ENCODE measurements around the gene LIPT2.

LIPT2 gene

DNA sequence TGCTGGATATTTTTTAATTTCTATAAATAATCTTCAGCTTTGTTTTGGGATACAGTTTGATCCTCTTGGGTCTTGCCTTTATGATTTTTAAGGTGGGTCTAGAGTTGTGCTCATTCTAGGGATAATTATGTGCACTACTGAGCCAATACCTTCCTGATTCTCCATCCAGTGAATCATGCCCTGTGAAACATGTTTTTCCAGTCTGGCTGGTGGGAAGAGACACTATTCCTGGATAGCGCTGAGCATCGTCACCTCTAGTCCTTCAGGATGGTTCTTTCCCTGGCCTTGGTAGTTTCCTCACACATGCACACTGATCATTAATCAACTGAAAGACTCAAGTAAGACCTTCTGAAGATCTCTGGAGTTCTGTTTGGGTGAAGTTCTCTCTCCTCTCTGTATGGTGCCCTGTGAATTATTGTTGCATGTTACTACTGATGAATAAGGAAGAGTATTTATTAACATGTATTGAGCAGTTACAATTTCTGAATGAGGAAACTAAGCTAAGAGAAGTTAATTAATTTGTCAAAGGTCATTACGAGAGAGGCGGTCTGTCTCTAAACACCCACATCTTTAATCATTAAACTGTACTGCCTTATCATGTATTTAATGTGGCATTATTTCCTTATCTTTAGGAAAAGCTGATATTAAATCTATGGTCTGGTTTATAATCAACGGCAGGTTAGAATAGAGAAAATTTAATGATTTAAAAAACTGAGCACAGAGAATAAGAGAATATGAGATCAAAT, 39.1 kb upstream of the LIPT2 start:
- Histone ChIP-seq H3K27ac (ENCODE audit: low read depth, low read length) (peak overlapping the region; percentile 100), H2BK5ac (ENCODE audit: low read depth, low read length, poor library complexity) (no peak overlapping the region), H2BK12ac (ENCODE audit: low read length) (no peak overlapping the region), H3K36me3 (ENCODE audit: control insufficient read depth in 1 of 2, insufficient read depth in 2 of 2, low read length in 2 of 2) (peaks cover 0 to 1% of the 10 kb centered on the region in 2 experiments), H3K79me2 (ENCODE audit: control insufficient read depth, insufficient read depth, low read length, poor library complexity) (peaks cover 2% of the 10 kb centered on the region), H2AFZ (ENCODE audit: insufficient read depth, low read length, poor library complexity) (no peak overlapping the region), H3K4me3 (ENCODE audit: low read depth, low read length) (no peak overlapping the region), H3K18ac (ENCODE audit: low read length) (no peak overlapping the region), H3K79me1 (ENCODE audit: low read length) (peaks cover 29% of the 10 kb centered on the region), H2AK5ac (ENCODE audit: low read length) (no peak overlapping the region), H4K8ac (ENCODE audit: low read depth, low read length) (no peak overlapping the region), H3K4me2 (ENCODE audit: low read length) (no peak overlapping the region), H3K4me1 (ENCODE audit: control insufficient read depth in 1 of 2, insufficient read depth in 2 of 2, low read length in 2 of 2) (peaks cover 9 to 20% of the 10 kb centered on the region in 2 experiments), H2BK120ac (ENCODE audit: insufficient read depth, low read length, poor library complexity) (no peak overlapping the region), H3K9ac (ENCODE audit: low read length) (no peak overlapping the region), H3K4ac (ENCODE audit: low read depth, low read length) (no peak overlapping the region), H3K14ac (ENCODE audit: low read length) (no peak overlapping the region), H4K12ac (ENCODE audit: low read depth, low read length) (no peak overlapping the region), H3K27me3 (ENCODE audit: insufficient read depth, low read length) (no peaks in the 10 kb centered on the region), H4K91ac (ENCODE audit: low read depth, low read length) (no peak overlapping the region), H3K9me3 (ENCODE audit: insufficient read depth, low read depth, low read length) (no peaks in the 10 kb centered on the region), H3K23ac (ENCODE audit: low read length) (no peak overlapping the region)
- WGBS (ENCODE audit: extremely low coverage, insufficient coverage, insufficient read length): no CpG with 5 or more reads among the region's 5 CpGs
- DNase-seq: peak; percentile 93 to 97

DNA sequence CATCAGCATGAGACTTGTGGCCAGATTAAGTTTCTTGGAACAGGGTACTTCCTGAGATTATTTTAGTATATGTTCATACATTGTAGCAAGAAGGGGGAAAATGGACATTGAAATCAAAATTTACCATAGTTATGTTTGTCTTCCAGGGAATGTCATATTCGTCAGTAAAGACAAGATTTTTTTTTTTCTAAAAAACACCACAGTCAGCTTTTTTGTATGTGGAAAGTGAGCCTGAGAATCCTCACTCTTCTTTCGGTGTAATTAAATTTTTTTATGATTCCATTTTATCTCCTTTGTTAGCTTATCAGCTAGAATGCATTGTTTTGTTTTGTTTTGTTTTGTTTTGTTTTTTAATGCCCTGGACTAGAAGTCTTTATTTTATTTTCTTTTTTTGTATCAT, 31.5 kb upstream of the LIPT2 start:
- Histone ChIP-seq H2AFZ (ENCODE audit: insufficient read depth, low read length, poor library complexity) (no peak overlapping the region), H3K4me2 (ENCODE audit: low read length) (no peak overlapping the region), H2BK12ac (ENCODE audit: low read length) (no peak overlapping the region), H3K4me3 (ENCODE audit: low read depth, low read length) (no peak overlapping the region), H3K79me2 (ENCODE audit: control insufficient read depth, insufficient read depth, low read length, poor library complexity) (peaks cover 1% of the 10 kb centered on the region), H3K27ac (ENCODE audit: low read depth, low read length) (no peak overlapping the region), H3K23ac (ENCODE audit: low read length) (no peak overlapping the region), H4K8ac (ENCODE audit: low read depth, low read length) (no peak overlapping the region), H3K4ac (ENCODE audit: low read depth, low read length) (no peak overlapping the region), H3K9ac (ENCODE audit: low read length) (no peak overlapping the region), H2BK120ac (ENCODE audit: insufficient read depth, low read length, poor library complexity) (no peak overlapping the region), H3K27me3 (ENCODE audit: insufficient read depth, low read length) (no peaks in the 10 kb centered on the region), H3K36me3 (ENCODE audit: control insufficient read depth in 1 of 2, insufficient read depth in 2 of 2, low read length in 2 of 2) (no peaks in the 10 kb centered on the region), H3K9me3 (ENCODE audit: insufficient read depth, low read depth, low read length) (no peaks in the 10 kb centered on the region), H3K18ac (ENCODE audit: low read length) (no peak overlapping the region), H4K91ac (ENCODE audit: low read depth, low read length) (no peak overlapping the region), H3K79me1 (ENCODE audit: low read length) (peaks cover 5% of the 10 kb centered on the region), H4K12ac (ENCODE audit: low read depth, low read length) (no peak overlapping the region), H3K14ac (ENCODE audit: low read length) (no peak overlapping the region), H2BK5ac (ENCODE audit: low read depth, low read length, poor library complexity) (no peak overlapping the region), H3K4me1 (ENCODE audit: control insufficient read depth in 1 of 2, insufficient read depth in 2 of 2, low read length in 2 of 2) (peaks cover 4% of the 10 kb centered on the region in 2 experiments), H2AK5ac (ENCODE audit: low read length) (no peak overlapping the region)
- WGBS (ENCODE audit: extremely low coverage, insufficient coverage, insufficient read length): no CpG with 5 or more reads among the region's 2 CpGs
- no peak for DNase-seq

DNA sequence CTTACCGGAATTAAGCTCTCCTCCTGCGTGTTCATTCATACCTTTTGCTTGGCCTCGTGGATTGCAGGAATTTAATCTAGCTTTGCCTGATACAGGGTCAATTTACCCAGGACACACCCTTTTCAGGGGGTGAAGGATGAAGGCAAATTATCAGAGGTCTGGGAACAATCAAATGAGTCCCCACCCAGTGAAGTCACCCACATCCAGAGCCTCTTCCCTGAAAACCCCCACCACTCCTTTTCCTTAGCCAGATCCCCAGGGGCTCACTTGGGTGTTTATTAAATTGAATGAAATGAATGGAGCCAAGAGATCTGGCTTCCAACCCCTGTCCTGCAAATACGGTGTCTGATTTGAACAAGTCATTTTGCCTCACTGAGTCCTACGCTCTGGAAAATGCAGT, 31.0 kb upstream of the LIPT2 start:
- Histone ChIP-seq H3K79me1 (ENCODE audit: low read length) (peaks cover 7% of the 10 kb centered on the region), H2BK12ac (ENCODE audit: low read length) (no peak overlapping the region), H4K91ac (ENCODE audit: low read depth, low read length) (no peak overlapping the region), H3K4me1 (ENCODE audit: control insufficient read depth in 1 of 2, insufficient read depth in 2 of 2, low read length in 2 of 2) (peaks cover 6 to 8% of the 10 kb centered on the region in 2 experiments), H3K18ac (ENCODE audit: low read length) (no peak overlapping the region), H2AK5ac (ENCODE audit: low read length) (no peak overlapping the region), H3K27me3 (ENCODE audit: insufficient read depth, low read length) (no peaks in the 10 kb centered on the region), H3K4me2 (ENCODE audit: low read length) (peak overlapping the region; percentile 14), H3K9ac (ENCODE audit: low read length) (no peak overlapping the region), H3K4ac (ENCODE audit: low read depth, low read length) (no peak overlapping the region), H3K79me2 (ENCODE audit: control insufficient read depth, insufficient read depth, low read length, poor library complexity) (peaks cover 2% of the 10 kb centered on the region), H3K23ac (ENCODE audit: low read length) (no peak overlapping the region), H3K27ac (ENCODE audit: low read depth, low read length) (no peak overlapping the region), H3K14ac (ENCODE audit: low read length) (no peak overlapping the region), H3K9me3 (ENCODE audit: insufficient read depth, low read depth, low read length) (no peaks in the 10 kb centered on the region), H2AFZ (ENCODE audit: insufficient read depth, low read length, poor library complexity) (no peak overlapping the region), H3K4me3 (ENCODE audit: low read depth, low read length) (no peak overlapping the region), H2BK5ac (ENCODE audit: low read depth, low read length, poor library complexity) (no peak overlapping the region), H4K12ac (ENCODE audit: low read depth, low read length) (no peak overlapping the region), H3K36me3 (ENCODE audit: control insufficient read depth in 1 of 2, insufficient read depth in 2 of 2, low read length in 2 of 2) (no peaks in the 10 kb centered on the region), H4K8ac (ENCODE audit: low read depth, low read length) (no peak overlapping the region), H2BK120ac (ENCODE audit: insufficient read depth, low read length, poor library complexity) (no peak overlapping the region)
- WGBS (ENCODE audit: extremely low coverage, insufficient coverage, insufficient read length): no CpG with 5 or more reads among the region's 5 CpGs
- DNase-seq: no peak

DNA sequence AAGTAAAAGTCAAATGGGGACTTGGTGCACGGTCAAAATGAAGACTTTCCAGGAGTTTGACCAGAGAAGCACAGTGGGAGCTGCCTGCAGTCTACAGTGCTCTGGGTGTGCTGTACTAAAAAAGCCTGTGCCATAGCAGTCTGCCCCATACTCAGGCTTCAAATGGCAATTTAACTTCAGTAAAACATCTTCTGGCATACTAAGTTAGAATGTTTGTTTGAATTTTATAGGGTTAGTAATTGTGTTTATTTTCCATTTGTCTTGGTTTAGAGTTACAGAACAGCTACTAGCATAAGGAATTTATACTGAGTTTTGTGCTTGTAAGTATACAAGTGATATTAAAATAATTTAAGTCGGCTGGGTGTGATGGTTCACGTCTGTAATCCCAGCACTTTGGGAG, 29.3 kb upstream of the LIPT2 start:
- no peak overlapping the region for H4K91ac ChIP-seq (ENCODE audit: low read depth, low read length)
- H3K36me3 ChIP-seq (ENCODE audit: control insufficient read depth in 1 of 2, insufficient read depth in 2 of 2, low read length in 2 of 2): no peaks in the 10 kb centered on the region
- H2AFZ ChIP-seq (ENCODE audit: insufficient read depth, low read length, poor library complexity): no peak overlapping the region
- no peak overlapping the region for H2BK5ac ChIP-seq (ENCODE audit: low read depth, low read length, poor library complexity)
- no peak overlapping the region for H2AK5ac ChIP-seq (ENCODE audit: low read length)
- H3K14ac ChIP-seq (ENCODE audit: low read length): no peak overlapping the region
- H3K79me2 ChIP-seq (ENCODE audit: control insufficient read depth, insufficient read depth, low read length, poor library complexity): peaks cover 2% of the 10 kb centered on the region
- no peak overlapping the region for H4K8ac ChIP-seq (ENCODE audit: low read depth, low read length)
- H3K9ac ChIP-seq (ENCODE audit: low read length): no peak overlapping the region
- H3K27ac ChIP-seq (ENCODE audit: low read depth, low read length): no peak overlapping the region
- H4K12ac ChIP-seq (ENCODE audit: low read depth, low read length): no peak overlapping the region
- no peak overlapping the region for H3K23ac ChIP-seq (ENCODE audit: low read length)
- no peak overlapping the region for H3K18ac ChIP-seq (ENCODE audit: low read length)
- no peak overlapping the region for H3K4ac ChIP-seq (ENCODE audit: low read depth, low read length)
- WGBS (ENCODE audit: extremely low coverage, insufficient coverage, insufficient read length): no CpG with 5 or more reads among the region's 3 CpGs
- H3K4me1 ChIP-seq (ENCODE audit: control insufficient read depth in 1 of 2, insufficient read depth in 2 of 2, low read length in 2 of 2): peaks cover 6 to 9% of the 10 kb centered on the region in 2 experiments
- no peaks in the 10 kb centered on the region for H3K9me3 ChIP-seq (ENCODE audit: insufficient read depth, low read depth, low read length)
- peaks cover 7% of the 10 kb centered on the region for H3K79me1 ChIP-seq (ENCODE audit: low read length)
- no peak overlapping the region for H2BK120ac ChIP-seq (ENCODE audit: insufficient read depth, low read length, poor library complexity)
- no peak overlapping the region for H3K4me3 ChIP-seq (ENCODE audit: low read depth, low read length)
- no peak overlapping the region for H2BK12ac ChIP-seq (ENCODE audit: low read length)
- H3K27me3 ChIP-seq (ENCODE audit: insufficient read depth, low read length): no peaks in the 10 kb centered on the region
- no peak overlapping the region for H3K4me2 ChIP-seq (ENCODE audit: low read length)
- no peak for DNase-seq

All from trophoblast cell (in vitro differentiated cells and primary cell).